ENCODE data around the gene MLN.
"Not testable (repeated sequence)": the region's sequence is repeated elsewhere in the genome, so short reads cannot be mapped to it uniquely, and the experiment has no call there.

Gene MLN

GRCh38 chr6:33834401-33835392 lies 30.9 kb upstream of the MLN start:
- DNase-seq: no peak

- no peak for DNase-seq
These were observed 29.8 kb upstream of the MLN start for GRCh38 chr6:33833599-33833998.

- not testable (repeated sequence) for DNase-seq
These were observed 29.0 kb upstream of the MLN start for GRCh38 chr6:33832831-33833230.

GRCh38 chr6:33831725-33832124 lies 27.9 kb upstream of the MLN start:
- DNase-seq: not testable (repeated sequence)

- no peak for DNase-seq
These were observed 26.9 kb upstream of the MLN start for GRCh38 chr6:33830635-33831240.

GRCh38 chr6:33828764-33829731 lies 25.2 kb upstream of the MLN start:
- no peak for DNase-seq

GRCh38 chr6:33828452-33828763 lies 24.6 kb upstream of the MLN start:
- DNase-seq: no peak

- no peak for DNase-seq
These were observed 24.0 kb upstream of the MLN start for GRCh38 chr6:33827546-33828451.

- DNase-seq: no peak
These were observed 22.7 kb upstream of the MLN start for GRCh38 chr6:33826537-33826936.

- DNase-seq: no peak
These were observed 20.8 kb upstream of the MLN start for GRCh38 chr6:33824461-33825154.

GRCh38 chr6:33823806-33824205 lies 20.0 kb upstream of the MLN start:
- DNase-seq: no peak

GRCh38 chr6:33822575-33823395 lies 19.0 kb upstream of the MLN start:
- DNase-seq: no peak

- no peak for DNase-seq
These were observed 17.1 kb upstream of the MLN start for GRCh38 chr6:33820784-33821520.

GRCh38 chr6:33820243-33820642 lies 16.4 kb upstream of the MLN start:
- DNase-seq: no peak

- DNase-seq: no peak
These were observed 15.2 kb upstream of the MLN start for GRCh38 chr6:33819021-33819420.

GRCh38 chr6:33818293-33818692 lies 14.5 kb upstream of the MLN start:
- DNase-seq: no peak

- DNase-seq: no peak
These were observed 13.7 kb upstream of the MLN start for GRCh38 chr6:33817489-33817888.

GRCh38 chr6:33816911-33817310 lies 13.1 kb upstream of the MLN start:
- DNase-seq: no peak

- DNase-seq: peak in 1 of 2 experiments; percentile 33
These were observed 12.1 kb upstream of the MLN start for GRCh38 chr6:33815854-33816253.
